Activated T-cell treated with anti-CD3 and anti-CD28 coated beads, Interleukin-2, amount 50 U/mL, for 4 hours (primary cell): Measurements from ENCODE around the gene CD2BP2. TPM values are rescaled to one million over a fixed set of nuclear protein-coding genes. Genes with fewer than 3 reads are reported as not detected.

Experiments used
- ATAC-seq, 2 donors: fragments of 200-7000 bp; cut with Tn5 transposase; one replicate each; pipeline ENCODE4 v1.10.0; 2021
- DNase-seq: peaks from one replicate; pipeline ENCODE4 v3.0.0-alpha.2; 2020
- H3K27me3 Mint-ChIP-seq: one replicate; pipeline ENCODE4 v1.8.0; 2021; ENCODE audit warnings: low read depth, mixed read lengths
- H3K36me3 Mint-ChIP-seq: one replicate; pipeline ENCODE4 v1.8.0; 2022; ENCODE audit warnings: mixed read lengths; ENCODE audit not compliant: insufficient read depth
- H3K4me1 Mint-ChIP-seq: one replicate; pipeline ENCODE4 v1.8.0; 2021; ENCODE audit warnings: low read depth, mixed read lengths
- H3K4me3 Mint-ChIP-seq: one replicate; pipeline ENCODE4 v1.8.0; 2021; ENCODE audit warnings: mild to moderate bottlenecking, moderate library complexity, mixed read lengths
- H3K9me3 Mint-ChIP-seq: one replicate; pipeline ENCODE4 v1.8.0; 2021; ENCODE audit warnings: mixed read lengths
- total RNA-seq, 3 donors: library from RNA; stranded (reverse); gene quantifications; one replicate each; pipeline ENCODE4 v1.2.1, GENCODE V29; 2021

CD2BP2 gene
- total RNA-seq, 3 donors from 2014 or later: 95.2 to 97.2 (median 96.8) TPM

GRCh38 chr16:30358990-30359870, 4.1 kb upstream of the CD2BP2 start:
- no peak for ATAC-seq
- no peaks in the 10 kb centered on the region for H3K27me3 Mint-ChIP-seq
- H3K4me3 Mint-ChIP-seq: no peak overlapping the region
- peaks cover 17% of the 10 kb centered on the region for H3K4me1 Mint-ChIP-seq
- DNase-seq: no peak
- peaks cover 33% of the 10 kb centered on the region for H3K36me3 Mint-ChIP-seq
- no peaks in the 10 kb centered on the region for H3K9me3 Mint-ChIP-seq

- no peak for DNase-seq
- Mint-ChIP-seq H3K27me3 (no peaks in the 10 kb centered on the region), H3K36me3 (peaks cover 34% of the 10 kb centered on the region), H3K9me3 (no peaks in the 10 kb centered on the region), H3K4me3 (no peak overlapping the region), H3K4me1 (peaks cover 23% of the 10 kb centered on the region)
- ATAC-seq: no peak
Measured at GRCh38 chr16:30358577-30358936, 3.4 kb upstream of the CD2BP2 start.

- peaks cover 27% of the 10 kb centered on the region for H3K4me1 Mint-ChIP-seq
- H3K36me3 Mint-ChIP-seq: peaks cover 33% of the 10 kb centered on the region
- H3K4me3 Mint-ChIP-seq: no peak overlapping the region
- ATAC-seq: no peak
- no peaks in the 10 kb centered on the region for H3K27me3 Mint-ChIP-seq
- H3K9me3 Mint-ChIP-seq: no peaks in the 10 kb centered on the region
- DNase-seq: no peak
Measured at GRCh38 chr16:30357715-30358576, 2.8 kb upstream of the CD2BP2 start.

- Mint-ChIP-seq H3K9me3 (no peaks in the 10 kb centered on the region), H3K27me3 (no peaks in the 10 kb centered on the region), H3K36me3 (peaks cover 30% of the 10 kb centered on the region), H3K4me1 (peaks cover 30% of the 10 kb centered on the region), H3K4me3 (no peak overlapping the region)
- no peak for ATAC-seq
- DNase-seq: no peak
Measured at GRCh38 chr16:30357085-30357714, 2.1 kb upstream of the CD2BP2 start.

- ATAC-seq (no peak), DNase-seq (no peak)
- Mint-ChIP-seq H3K4me3 (peak overlapping the region; percentile 95), H3K4me1 (peaks cover 33% of the 10 kb centered on the region), H3K36me3 (peaks cover 29% of the 10 kb centered on the region), H3K9me3 (no peaks in the 10 kb centered on the region), H3K27me3 (no peaks in the 10 kb centered on the region)
Measured at GRCh38 chr16:30356401-30357084, 1.4 kb upstream of the CD2BP2 start.

GRCh38 chr16:30355954-30356308, 823 bp upstream of the CD2BP2 start:
- peak overlapping the region; percentile 95 for H3K4me3 Mint-ChIP-seq
- H3K27me3 Mint-ChIP-seq: no peaks in the 10 kb centered on the region
- ATAC-seq (no peak), DNase-seq (no peak)
- H3K9me3 Mint-ChIP-seq: no peaks in the 10 kb centered on the region
- peaks cover 34% of the 10 kb centered on the region for H3K4me1 Mint-ChIP-seq
- H3K36me3 Mint-ChIP-seq: peaks cover 27% of the 10 kb centered on the region

GRCh38 chr16:30354423-30355143, 525 bp downstream of the CD2BP2 start:
- Mint-ChIP-seq H3K27me3 (no peaks in the 10 kb centered on the region), H3K4me1 (peaks cover 46% of the 10 kb centered on the region), H3K36me3 (peaks cover 27% of the 10 kb centered on the region), H3K9me3 (no peaks in the 10 kb centered on the region), H3K4me3 (peak overlapping the region; percentile 95)
- ATAC-seq (peak; percentile 41 to 53), DNase-seq (no peak)

GRCh38 chr16:30353438-30354129, 1.5 kb downstream of the CD2BP2 start:
- DNase-seq (no peak), ATAC-seq (no peak)
- H3K27me3 Mint-ChIP-seq: no peaks in the 10 kb centered on the region
- H3K4me1 Mint-ChIP-seq: peaks cover 51% of the 10 kb centered on the region
- peaks cover 32% of the 10 kb centered on the region for H3K36me3 Mint-ChIP-seq
- no peaks in the 10 kb centered on the region for H3K9me3 Mint-ChIP-seq
- H3K4me3 Mint-ChIP-seq: peak overlapping the region; percentile 95

- H3K27me3 Mint-ChIP-seq: no peaks in the 10 kb centered on the region
Measured at GRCh38 chr16:30352488-30353401, 2.4 kb downstream of the CD2BP2 start.

GRCh38 chr16:30351586-30352419, 3.3 kb downstream of the CD2BP2 start:
- Mint-ChIP-seq H3K4me3 (no peak overlapping the region), H3K36me3 (peaks cover 26% of the 10 kb centered on the region), H3K27me3 (no peaks in the 10 kb centered on the region), H3K9me3 (no peaks in the 10 kb centered on the region), H3K4me1 (peaks cover 51% of the 10 kb centered on the region)
- no peak for DNase-seq
- no peak for ATAC-seq

More at GRCh38 chr16:30352488-30353401, 2.4 kb downstream of the CD2BP2 start:
- H3K4me1 Mint-ChIP-seq: peaks cover 51% of the 10 kb centered on the region
- H3K4me3 Mint-ChIP-seq: peak overlapping the region; percentile 47
- DNase-seq (no peak), ATAC-seq (no peak)
- peaks cover 30% of the 10 kb centered on the region for H3K36me3 Mint-ChIP-seq
- no peaks in the 10 kb centered on the region for H3K9me3 Mint-ChIP-seq

GRCh38 chr16:30351001-30351441, 4.1 kb downstream of the CD2BP2 start:
- DNase-seq: no peak
- H3K4me1 Mint-ChIP-seq: peaks cover 47% of the 10 kb centered on the region
- peaks cover 26% of the 10 kb centered on the region for H3K36me3 Mint-ChIP-seq
- H3K9me3 Mint-ChIP-seq: no peaks in the 10 kb centered on the region
- H3K4me3 Mint-ChIP-seq: no peak overlapping the region
- no peaks in the 10 kb centered on the region for H3K27me3 Mint-ChIP-seq
- ATAC-seq: no peak
